ENCODE data around the gene MGME1. TPM values are rescaled to one million over a fixed set of nuclear protein-coding genes. Genes with fewer than 3 reads are reported as not detected.

Gene MGME1
- total RNA-seq, 1 donor, result 8.3 TPM

GRCh38 chr20:17964632-17965031 lies 4.2 kb upstream of the MGME1 start:
- TF ChIP-seq CTCF (IDR thresholded peaks at IDR 0.05; ENCODE audit: extremely low read depth, low read depth, low read length), result no peak
- Histone ChIP-seq H3K9me3 (ENCODE audit: low read depth, low read length) (no peaks in the 10 kb centered on the region), H2AFZ (ENCODE audit: low read length) (no peak overlapping the region), H4K20me1 (ENCODE audit: insufficient read depth, low read length) (peaks cover 59% of the 10 kb centered on the region), H3K4me2 (ENCODE audit: insufficient read depth, low read length) (peak overlapping the region; percentile 93), H3K27ac (ENCODE audit: low read depth, low read length) (peak overlapping the region; percentile 99), H3K4me3 (ENCODE audit: insufficient read depth, low read length) (no peak overlapping the region), H3K4me1 (ENCODE audit: insufficient read depth, low read length) (peaks cover 63% of the 10 kb centered on the region), H3K36me3 (ENCODE audit: insufficient read depth, low read length) (peaks cover 11% of the 10 kb centered on the region), H3K27me3 (ENCODE audit: insufficient read depth, low read length) (no peaks in the 10 kb centered on the region), H3K79me2 (ENCODE audit: insufficient read depth, low read length) (peaks cover 88% of the 10 kb centered on the region)
- DNase-seq (ENCODE audit: insufficient read length, low spot score, missing footprints), result no peak

- Histone ChIP-seq H3K27ac (ENCODE audit: low read depth, low read length) (peak overlapping the region; percentile 99), H3K4me1 (ENCODE audit: insufficient read depth, low read length) (peaks cover 61% of the 10 kb centered on the region)
- no peak for DNase-seq (ENCODE audit: insufficient read length, low spot score, missing footprints)
Observed at GRCh38 chr20:17965042-17965697, 3.6 kb upstream of the MGME1 start.

GRCh38 chr20:17966432-17967310 lies 2.1 kb upstream of the MGME1 start:
- Histone ChIP-seq H3K27ac (ENCODE audit: low read depth, low read length) (peak overlapping the region; percentile 99), H3K36me3 (ENCODE audit: insufficient read depth, low read length) (peaks cover 11% of the 10 kb centered on the region), H3K79me2 (ENCODE audit: insufficient read depth, low read length) (peaks cover 86% of the 10 kb centered on the region), H3K4me3 (ENCODE audit: insufficient read depth, low read length) (peak overlapping the region; percentile 84), H3K9me3 (ENCODE audit: low read depth, low read length) (no peaks in the 10 kb centered on the region), H3K4me2 (ENCODE audit: insufficient read depth, low read length) (peak overlapping the region; percentile 93), H2AFZ (ENCODE audit: low read length) (peak overlapping the region; percentile 13), H3K4me1 (ENCODE audit: insufficient read depth, low read length) (peaks cover 66% of the 10 kb centered on the region), H3K27me3 (ENCODE audit: insufficient read depth, low read length) (no peaks in the 10 kb centered on the region), H4K20me1 (ENCODE audit: insufficient read depth, low read length) (peaks cover 47% of the 10 kb centered on the region)
- DNase-seq (ENCODE audit: insufficient read length, low spot score, missing footprints), result peak; percentile 70
- TF ChIP-seq CTCF (IDR thresholded peaks at IDR 0.05; ENCODE audit: extremely low read depth, low read depth, low read length), result peak; percentile 35

More at GRCh38 chr20:17965042-17965697, 3.6 kb upstream of the MGME1 start:
- no peak overlapping the region for H2AFZ ChIP-seq (ENCODE audit: low read length)
- TF ChIP-seq CTCF (IDR thresholded peaks at IDR 0.05; ENCODE audit: extremely low read depth, low read depth, low read length), result no peak
- peak overlapping the region; percentile 93 for H3K4me2 ChIP-seq (ENCODE audit: insufficient read depth, low read length)
- H3K79me2 ChIP-seq (ENCODE audit: insufficient read depth, low read length), result peaks cover 87% of the 10 kb centered on the region
- H3K9me3 ChIP-seq (ENCODE audit: low read depth, low read length), result no peaks in the 10 kb centered on the region
- H3K36me3 ChIP-seq (ENCODE audit: insufficient read depth, low read length), result peaks cover 11% of the 10 kb centered on the region
- H4K20me1 ChIP-seq (ENCODE audit: insufficient read depth, low read length), result peaks cover 54% of the 10 kb centered on the region
- peak overlapping the region; percentile 10 for H3K4me3 ChIP-seq (ENCODE audit: insufficient read depth, low read length)
- no peaks in the 10 kb centered on the region for H3K27me3 ChIP-seq (ENCODE audit: insufficient read depth, low read length)
